Colonic mucosa (tissue), 4 donors: Measurements from ENCODE around the gene NAT16. TPM values are rescaled to one million over a fixed set of nuclear protein-coding genes. Genes with fewer than 3 reads are reported as not detected.

ENCODE experiments used
- DNase-seq: peaks from one replicate; pipeline ENCODE4 v3.0.0-alpha.2; 2020
- H3K27ac ChIP-seq: fragments of 200-600 bp; one replicate; pipeline ENCODE4 v1.8.0; 2021
- H3K27me3 ChIP-seq: fragments of 200-600 bp; one replicate; pipeline ENCODE4 v1.8.0; 2021
- H3K36me3 ChIP-seq: fragments of 200-600 bp; one replicate; pipeline ENCODE4 v1.8.0; 2021
- H3K4me1 ChIP-seq: fragments of 200-600 bp; one replicate; pipeline ENCODE4 v1.8.0; 2021; ENCODE audit warnings: mild to moderate bottlenecking
- H3K4me3 ChIP-seq: fragments of 200-600 bp; one replicate; pipeline ENCODE4 v1.8.0; 2021
- H3K9ac ChIP-seq, 2 donors: one replicate each; pipeline ENCODE4 v1.7.0; 2013; ENCODE audit warnings: control low read depth in 2 of 2, low read depth in 2 of 2, low read length in 2 of 2
- H3K9me3 ChIP-seq: fragments of 200-600 bp; one replicate; pipeline ENCODE4 v1.8.0; 2021
- CTCF ChIP-seq: fragments of 200-600 bp; IDR thresholded peaks from one replicate; pipeline ENCODE4 v1.8.0; 2022; ENCODE audit warnings: antibody characterized with exemption, mild to moderate bottlenecking
- intact Hi-C: fragments of 100-400 bp; cut with DNase I; formaldehyde crosslinking; loops from one replicate; pipeline ENCODE4 v1.14.1; 2022
- total RNA-seq, 2 donors: library from RNA; stranded (reverse); fragmentation: NEBNext Ultra II Directional in 1 of 2; extraction: Animal tissue kit (Norgen Biotek cat#: 25700) in 1 of 2; gene quantifications; one replicate each; pipeline ENCODE4 v1.2.1, GENCODE V29; 2021
- donor health status: healthy.
- donor health status: DM: no; HTN: no; CAD: no.
- donor health status: DM: no; HTN: no; CAD: no.

The NAT16 gene
- total RNA-seq, 2 donors from 2014 or later: not detected

- H3K27me3 ChIP-seq: no peaks in the 10 kb centered on the region
- H3K27ac ChIP-seq: peak overlapping the region; percentile 97
- peak; percentile 46 for DNase-seq
- no peak for TF ChIP-seq CTCF
- peak overlapping the region; percentile 89 for H3K9ac ChIP-seq
- H3K36me3 ChIP-seq: no peaks in the 10 kb centered on the region
- peaks cover 5% of the 10 kb centered on the region for H3K4me1 ChIP-seq
- H3K9me3 ChIP-seq: no peaks in the 10 kb centered on the region
- H3K4me3 ChIP-seq: peak overlapping the region; percentile 77
- intact Hi-C loops: no loop called here
These were observed 36.1 kb upstream of the NAT16 start for GRCh38 chr7:101216001-101216859.

- H3K4me3 ChIP-seq: no peak overlapping the region
- TF ChIP-seq CTCF: no peak
- no peaks in the 10 kb centered on the region for H3K36me3 ChIP-seq
- H3K9ac ChIP-seq: no peak overlapping the region
- intact Hi-C loops: no loop called here
- no peaks in the 10 kb centered on the region for H3K9me3 ChIP-seq
- H3K27ac ChIP-seq: no peak overlapping the region
- H3K27me3 ChIP-seq: no peaks in the 10 kb centered on the region
- DNase-seq: no peak
- H3K4me1 ChIP-seq: peaks cover 5% of the 10 kb centered on the region
These were observed 31.9 kb upstream of the NAT16 start for GRCh38 chr7:101212014-101212413.

- H3K9ac ChIP-seq: no peak overlapping the region
- TF ChIP-seq CTCF: no peak
- no peaks in the 10 kb centered on the region for H3K9me3 ChIP-seq
- no peak overlapping the region for H3K27ac ChIP-seq
- intact Hi-C loops: no loop called here
- H3K4me1 ChIP-seq: peaks cover 5% of the 10 kb centered on the region
- no peak overlapping the region for H3K4me3 ChIP-seq
- no peaks in the 10 kb centered on the region for H3K27me3 ChIP-seq
- H3K36me3 ChIP-seq: no peaks in the 10 kb centered on the region
- DNase-seq: no peak
These were observed 31.4 kb upstream of the NAT16 start for GRCh38 chr7:101211501-101211900.

- intact Hi-C loops: no loop called here
- H3K9ac ChIP-seq: no peak overlapping the region
- no peaks in the 10 kb centered on the region for H3K36me3 ChIP-seq
- H3K27me3 ChIP-seq: no peaks in the 10 kb centered on the region
- H3K4me1 ChIP-seq: no peaks in the 10 kb centered on the region
- no peak overlapping the region for H3K4me3 ChIP-seq
- no peak for DNase-seq
- TF ChIP-seq CTCF: no peak
- H3K27ac ChIP-seq: no peak overlapping the region
- H3K9me3 ChIP-seq: no peaks in the 10 kb centered on the region
These were observed 30.1 kb upstream of the NAT16 start for GRCh38 chr7:101210143-101210542.

GRCh38 chr7:101208794-101209193 is 28.7 kb upstream of the NAT16 start:
- Histone ChIP-seq H3K36me3 (no peaks in the 10 kb centered on the region), H3K4me1 (no peaks in the 10 kb centered on the region), H3K27me3 (no peaks in the 10 kb centered on the region), H3K9me3 (no peaks in the 10 kb centered on the region), H3K27ac (no peak overlapping the region), H3K4me3 (no peak overlapping the region), H3K9ac (no peak overlapping the region)
- intact Hi-C loops: no loop called here
- no peak for DNase-seq
- TF ChIP-seq CTCF: no peak
